ENCODE results near the gene PRRC2A.

Gene PRRC2A

GRCh38 chr6:31654574-31655348 lies 34.2 kb downstream of the PRRC2A start:
- DNase-seq = no peak

GRCh38 chr6:31655349-31656237 lies 35.1 kb downstream of the PRRC2A start, which contains the start of gene APOM:
TSS of gene APOM (plus strand) at chr6:31655894. CDS start at chr6:31655967, 73 bp downstream.
- DNase-seq = no peak

GRCh38 chr6:31657406-31658157 lies 37.1 kb downstream of the PRRC2A start:
- no peak for DNase-seq

GRCh38 chr6:31658158-31658688 lies 37.7 kb downstream of the PRRC2A start:
- no peak for DNase-seq

GRCh38 chr6:31658983-31659648 lies 38.6 kb downstream of the PRRC2A start:
- no peak for DNase-seq

- peak in 1 of 2 experiments; percentile 27 for DNase-seq
Measured at GRCh38 chr6:31659649-31660380, 39.3 kb downstream of the PRRC2A start.

- DNase-seq = peak; percentile 63 to 94
Measured at GRCh38 chr6:31660381-31661261, 40.1 kb downstream of the PRRC2A start, which contains the start of gene C6orf47. TSS of gene C6orf47 (minus strand) at chr6:31660778. CDS start at chr6:31659947, 831 bp downstream.

- no peak for DNase-seq
Measured at GRCh38 chr6:31661262-31662123, 41.0 kb downstream of the PRRC2A start.

- no peak for DNase-seq
Measured at GRCh38 chr6:31662124-31662723, 41.7 kb downstream of the PRRC2A start.

- no peak for DNase-seq
Measured at GRCh38 chr6:31663126-31663960, 42.8 kb downstream of the PRRC2A start.

GRCh38 chr6:31663961-31664789 lies 43.7 kb downstream of the PRRC2A start:
- peak in 1 of 2 experiments; percentile 22 for DNase-seq

- DNase-seq = peak; percentile 93 to 96
Measured at GRCh38 chr6:31664790-31665500, 44.4 kb downstream of the PRRC2A start, which contains the start of gene GPANK1. TSS of gene GPANK1 (minus strand) at chr6:31664997. CDS start at chr6:31664478, 519 bp downstream.

GRCh38 chr6:31665501-31666336 lies 45.2 kb downstream of the PRRC2A start, which contains the start of gene CSNK2B:
TSS of gene CSNK2B (plus strand) at chr6:31666080. CDS start at chr6:31666832, 752 bp downstream.
- DNase-seq = peak; percentile 97 to 98

GRCh38 chr6:31666337-31666965 lies 45.9 kb downstream of the PRRC2A start:
- no peak for DNase-seq
